ENCODE results near the gene CMAS. TPM values are rescaled to one million over a fixed set of nuclear protein-coding genes. Genes with fewer than 3 reads are reported as not detected.

The CMAS gene
- total and polyA plus RNA-seq, 2 of the 8 experiments (the other 6 are each of a cell fraction or from before 2014, with no cell fraction given) = 13.2 to 59.8 TPM

- TF ChIP-seq POLR2A (IDR thresholded peaks at IDR 0.05; ENCODE audit: control extremely low read depth in 1 of 2, low read depth in 2 of 2, low read length in 2 of 2) (no peak), EGR1 (IDR thresholded peaks at IDR 0.05; ENCODE audit: borderline replicate concordance, low read depth, low read length) (no peak), SRF (IDR thresholded peaks at IDR 0.05; ENCODE audit: low read depth, low read length) (no peak), KDM4A (IDR thresholded peaks at IDR 0.05; ENCODE audit: low read depth, low read length, severe bottlenecking) (no peak)
- POLR2A ChIA-PET (ENCODE audit: partially characterized antibody) = no interaction called here
- FAIRE-seq = no peak
Measured at GRCh38 chr12:22042976-22043669, 2.9 kb upstream of the CMAS start.

More at GRCh38 chr12:22042976-22043669, 2.9 kb upstream of the CMAS start:
- Histone ChIP-seq H3K56ac (replicated peaks; ENCODE audit: insufficient read length, low read depth, low read length) (no peak overlapping the region), H3K4me1 (replicated peaks in 1 of 4; ENCODE audit: control insufficient read depth in 3 of 4, insufficient read depth in 4 of 4, low read length in 3 of 4) (peaks cover 0 to 7% (median 3%) of the 10 kb centered on the region in 4 experiments; a peak in 4 of 7 replicates), H4K20me1 (replicated peaks in 1 of 2; ENCODE audit: control insufficient read depth in 1 of 2, insufficient read depth in 2 of 2, low read length in 2 of 2) (no peaks in the 10 kb centered on the region), H3K4me3 (ENCODE audit: extremely low read depth in 1 of 4, insufficient read depth in 2 of 4, low read depth in 3 of 4, low read length in 4 of 4) (no peak overlapping the region), H3K9me3 (ENCODE audit: insufficient read depth in 2 of 2, low read depth in 1 of 2, low read length in 1 of 2) (no peaks in the 10 kb centered on the region), H4K8ac (ENCODE audit: extremely low read depth, insufficient read depth, low read length) (no peak overlapping the region), H3K79me2 (ENCODE audit: control insufficient read depth in 1 of 2, insufficient read depth in 2 of 2, low read length in 2 of 2) (peaks cover 0 to 11% of the 10 kb centered on the region in 2 experiments; a peak in 2 of 4 replicates), H3K18ac (ENCODE audit: extremely low read depth, low read length) (no peak overlapping the region), H3K27ac (ENCODE audit: low read depth, low read length) (no peak overlapping the region), H2BK120ac (replicated peaks; ENCODE audit: low read depth, low read length) (no peak overlapping the region), H2AFZ (ENCODE audit: low read length) (no peak overlapping the region), H3K79me1 (ENCODE audit: low read depth, low read length) (no peaks in the 10 kb centered on the region), H2BK12ac (ENCODE audit: low read depth, low read length) (no peak overlapping the region), H2BK20ac (ENCODE audit: low read length) (no peak overlapping the region), H2BK15ac (ENCODE audit: low read length) (no peak overlapping the region), H3K14ac (ENCODE audit: insufficient read length) (no peak overlapping the region), H3K23me2 (ENCODE audit: low read depth, low read length) (no peaks in the 10 kb centered on the region), H4K5ac (ENCODE audit: insufficient read length, low read depth, low read length) (no peak overlapping the region), H4K91ac (replicated peaks; ENCODE audit: insufficient read length, low read length) (no peak overlapping the region), H3K23ac (ENCODE audit: insufficient read length) (no peak overlapping the region), H3K4ac (replicated peaks; ENCODE audit: insufficient read length, low read depth, low read length) (peak overlapping the region; percentile 66), H3K4me2 (ENCODE audit: insufficient read depth in 1 of 2, low read depth in 2 of 2, low read length in 2 of 2) (no peak overlapping the region), H2AK5ac (ENCODE audit: low read depth, low read length) (no peak overlapping the region), H3K36me3 (ENCODE audit: control insufficient read depth in 2 of 4, insufficient read depth in 4 of 4, low read length in 3 of 4) (no peaks in the 10 kb centered on the region), H2BK5ac (ENCODE audit: low read depth, low read length) (no peak overlapping the region), H3K27me3 (replicated peaks in 1 of 4; ENCODE audit: control insufficient read depth in 3 of 4, extremely low read depth in 1 of 4, insufficient read depth in 3 of 4, low read length in 3 of 4) (no peaks in the 10 kb centered on the region), H3K9ac (replicated peaks in 1 of 4; ENCODE audit: extremely low read depth in 1 of 4, low read depth in 3 of 4, low read length in 3 of 4) (no peak overlapping the region)
- CTCF ChIA-PET (ENCODE audit: partially characterized antibody) = interaction anchor here (0.7 kb wide), 1 partner anchor 32 kb away, joined by 3 read pairs; no protein-coding TSS in a partner anchor
- DNase-seq (ENCODE audit: low read depth in 1 of 2, low spot score in 2 of 2) = no peak
- WGBS, 2 experiments (ENCODE audit: extremely low coverage in 1 of 2, insufficient coverage in 1 of 2, insufficient read length in 1 of 2, insufficient replicate concordance in 2 of 2, low coverage in 1 of 2, low lambda C conversion rate in 2 of 2, missing lambda C conversion rate in 1 of 2) = 85% methylated on average over 9 of the region's 9 CpGs; no CpG with 5 or more reads in 1 of the 2 experiments
